GM21528 (cell line): ENCODE results near the gene PI4K2A.

Experiments
- ATAC-seq: cut with Tn5 transposase; IDR thresholded peaks from one replicate; pipeline ENCODE4 v1.9.1; 2021; ENCODE audit warnings: mild to moderate bottlenecking, moderate library complexity; ENCODE audit not compliant: unreplicated experiment, low FRiP score

Gene PI4K2A

GRCh38 chr10:97701438-97702069 is 61.1 kb downstream of the PI4K2A start:
- no peak for ATAC-seq

- ATAC-seq, result no peak
Measured at GRCh38 chr10:97703398-97704067, 63.1 kb downstream of the PI4K2A start.

- no peak for ATAC-seq
Measured at GRCh38 chr10:97704341-97704740, 63.9 kb downstream of the PI4K2A start.

GRCh38 chr10:97705006-97705670 is 64.7 kb downstream of the PI4K2A start:
- ATAC-seq, result no peak

GRCh38 chr10:97707134-97707861 is 66.8 kb downstream of the PI4K2A start:
- no peak for ATAC-seq

- ATAC-seq, result no peak
Measured at GRCh38 chr10:97708167-97708566, 67.7 kb downstream of the PI4K2A start.

GRCh38 chr10:97708976-97709946 is 68.8 kb downstream of the PI4K2A start:
- ATAC-seq, result no peak

- no peak for ATAC-seq
Measured at GRCh38 chr10:97711640-97712572, 71.4 kb downstream of the PI4K2A start.

GRCh38 chr10:97713339-97713825 is 72.9 kb downstream of the PI4K2A start, which contains the start of gene MARVELD1:
TSS of gene MARVELD1 (plus strand) at chr10:97713730. CDS start at chr10:97713877, 147 bp downstream.
- no peak for ATAC-seq

- ATAC-seq, result no peak
Measured at GRCh38 chr10:97713826-97714400, 73.4 kb downstream of the PI4K2A start.

GRCh38 chr10:97714401-97715258 is 74.2 kb downstream of the PI4K2A start:
- no peak for ATAC-seq

GRCh38 chr10:97715259-97715874 is 74.9 kb downstream of the PI4K2A start:
- ATAC-seq, result no peak

GRCh38 chr10:97717627-97718026 is 77.2 kb downstream of the PI4K2A start:
- ATAC-seq, result no peak

GRCh38 chr10:97718178-97718577 is 77.7 kb downstream of the PI4K2A start:
- no peak for ATAC-seq

- no peak for ATAC-seq
Measured at GRCh38 chr10:97718659-97719142, 78.2 kb downstream of the PI4K2A start.

GRCh38 chr10:97719602-97720001 is 79.1 kb downstream of the PI4K2A start:
- ATAC-seq, result no peak
